Stimulated activated CD4-positive, alpha-beta T cell treated with anti-CD3 and anti-CD28 coated beads, Interleukin-1b, Interleukin-23, amount 100 ng/mL, for 24 hours (primary cell): ENCODE results near the gene CLEC2A.

Source experiments
- DNase-seq, 4 experiments: peaks; one replicate each; pipeline ENCODE4 v3.0.0-alpha.2; 2020; ENCODE audit warnings: low read depth in 4 of 4, low spot score in 1 of 4

Gene CLEC2A

GRCh38 chr12:9935026-9935425 lies 2.9 kb upstream of the CLEC2A start:
- DNase-seq, result no peak

DNA sequence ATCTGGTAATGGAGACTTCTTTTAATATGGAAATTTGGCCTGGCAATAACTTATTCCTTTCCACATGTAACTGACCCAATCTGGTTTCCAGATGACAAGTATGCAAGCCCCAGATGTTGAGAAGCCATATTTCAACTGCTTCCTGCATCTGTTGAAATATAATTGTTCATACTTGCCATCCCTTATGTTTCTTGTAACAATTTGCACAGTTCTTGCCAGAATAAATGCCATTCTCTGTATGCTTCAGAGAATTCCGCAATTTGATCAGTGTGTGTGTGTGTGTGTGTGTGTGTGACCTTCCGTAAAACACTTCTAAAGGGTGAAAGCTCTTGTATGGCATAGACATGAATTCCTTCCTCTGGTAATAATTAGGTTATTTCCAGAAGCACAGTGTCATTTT lies 1.8 kb upstream of the CLEC2A start:
- DNase-seq, result no peak

DNA sequence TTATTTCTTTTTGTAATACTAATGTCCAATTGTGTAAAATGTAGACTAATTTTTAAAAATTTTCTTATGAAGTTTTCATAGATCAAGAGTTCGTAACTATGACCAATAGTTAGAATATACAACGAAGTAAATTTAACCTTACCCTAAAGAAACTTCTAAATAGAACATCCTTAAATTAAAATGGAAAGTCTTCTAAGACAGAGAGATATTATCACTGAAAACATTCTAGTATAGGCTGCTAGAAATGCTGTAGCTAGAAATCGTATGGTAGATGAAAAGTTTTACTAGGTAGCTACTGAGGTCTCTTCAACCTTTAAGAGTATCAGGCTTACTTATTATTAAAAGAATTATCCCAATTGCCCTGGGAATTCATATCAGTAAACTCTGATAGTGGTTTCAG lies 925 bp downstream of the CLEC2A start:
- DNase-seq, result no peak

- no peak for DNase-seq
Measured at GRCh38 chr12:9928607-9929006, 3.6 kb downstream of the CLEC2A start.

- no peak for DNase-seq
Measured at GRCh38 chr12:9926876-9927275, 5.3 kb downstream of the CLEC2A start.

DNA sequence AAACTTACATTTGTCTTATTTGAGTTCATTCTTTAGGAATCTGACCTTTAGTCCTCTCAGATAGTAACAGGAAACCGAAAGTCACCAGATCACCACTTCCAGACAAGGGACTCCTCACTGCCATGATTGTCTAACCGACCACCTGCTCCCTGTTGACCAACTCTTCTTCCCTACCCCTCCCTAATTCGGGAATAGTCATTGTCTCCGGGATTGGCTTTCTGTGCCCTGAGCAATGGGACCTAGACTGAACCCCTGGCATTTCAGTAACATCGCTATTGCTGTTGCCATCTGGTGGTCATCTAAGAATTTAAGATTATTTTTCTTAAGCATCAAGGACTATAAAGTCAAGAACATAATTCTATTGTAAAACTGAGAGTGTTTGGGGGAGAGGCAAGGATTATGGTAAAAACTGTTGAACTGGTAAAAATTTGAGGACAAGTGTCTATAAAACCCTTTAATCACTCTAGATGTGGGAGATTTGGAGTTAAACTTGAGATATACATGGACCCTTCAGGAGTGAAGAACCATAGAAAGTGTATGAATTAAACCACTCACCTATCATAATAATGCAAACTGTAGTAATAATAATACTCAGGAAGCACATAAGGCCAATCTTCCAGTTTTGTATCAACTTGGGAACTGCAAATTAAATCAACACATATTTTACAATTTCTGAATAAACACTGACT lies 6.3 kb downstream of the CLEC2A start:
- no peak for DNase-seq

- no peak for DNase-seq
Measured at GRCh38 chr12:9922429-9922828, 9.7 kb downstream of the CLEC2A start.

DNA sequence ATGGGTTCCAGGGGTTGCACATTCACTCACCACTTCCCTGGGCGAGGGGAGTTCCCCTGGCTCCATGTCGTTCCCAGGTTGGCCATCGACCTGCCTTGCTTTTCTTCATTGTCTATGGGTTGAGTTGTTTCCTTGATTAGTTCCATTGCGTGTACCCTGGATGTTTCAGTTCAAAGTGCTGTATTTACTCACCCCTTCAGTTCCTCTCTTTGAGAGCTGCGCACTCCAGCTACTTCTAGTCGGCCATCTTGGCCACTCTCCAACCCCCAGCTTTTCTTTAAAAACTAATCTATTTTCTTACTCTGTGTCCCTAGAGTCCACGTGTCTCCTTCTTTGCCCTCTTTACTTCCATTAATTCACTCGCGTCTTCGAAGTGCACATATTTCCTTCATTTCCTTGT lies 11.7 kb downstream of the CLEC2A start:
- DNase-seq, result no peak

GRCh38 chr12:9919443-9919842 lies 12.7 kb downstream of the CLEC2A start:
- DNase-seq, result no peak

- no peak for DNase-seq
Measured at GRCh38 chr12:9911708-9912107, 20.5 kb downstream of the CLEC2A start.

DNA sequence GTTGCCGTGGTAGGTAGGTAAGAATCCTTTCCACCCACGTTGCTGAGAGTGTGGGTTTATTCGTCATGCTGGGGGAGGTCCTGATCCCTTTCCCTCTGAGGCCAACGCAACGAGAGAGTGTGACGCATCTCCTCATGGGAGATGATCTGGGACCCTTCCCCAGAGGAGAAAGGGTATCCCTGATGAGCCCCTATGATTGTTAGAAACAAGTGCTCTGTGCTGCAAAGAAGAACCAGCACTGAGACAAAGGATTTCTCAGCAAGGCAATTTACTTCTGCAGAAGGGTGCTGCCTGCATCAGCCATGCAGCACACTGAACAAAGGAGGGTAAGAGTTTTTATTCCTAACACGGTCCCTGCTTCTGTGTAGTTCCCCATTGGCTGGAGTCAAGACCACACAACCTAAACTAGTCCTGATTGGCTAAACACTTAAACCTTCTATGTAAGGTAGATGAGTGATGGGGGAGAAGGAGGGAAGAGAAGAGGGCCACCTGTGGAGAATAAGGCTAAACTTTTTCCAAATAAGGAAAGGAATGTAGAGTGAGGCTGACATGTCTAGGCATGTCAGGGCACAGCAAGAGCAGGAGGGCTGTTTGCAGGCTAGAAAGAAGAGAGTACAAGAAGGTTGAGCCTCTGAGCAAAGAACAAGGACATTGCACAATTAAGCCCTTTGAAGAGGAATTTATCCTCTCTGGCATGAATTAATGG lies 21.3 kb downstream of the CLEC2A start:
- DNase-seq, result no peak

- no peak for DNase-seq
Measured at GRCh38 chr12:9909724-9910123, 22.4 kb downstream of the CLEC2A start.

- DNase-seq, result no peak
Measured at GRCh38 chr12:9908350-9908749, 23.8 kb downstream of the CLEC2A start.

DNA sequence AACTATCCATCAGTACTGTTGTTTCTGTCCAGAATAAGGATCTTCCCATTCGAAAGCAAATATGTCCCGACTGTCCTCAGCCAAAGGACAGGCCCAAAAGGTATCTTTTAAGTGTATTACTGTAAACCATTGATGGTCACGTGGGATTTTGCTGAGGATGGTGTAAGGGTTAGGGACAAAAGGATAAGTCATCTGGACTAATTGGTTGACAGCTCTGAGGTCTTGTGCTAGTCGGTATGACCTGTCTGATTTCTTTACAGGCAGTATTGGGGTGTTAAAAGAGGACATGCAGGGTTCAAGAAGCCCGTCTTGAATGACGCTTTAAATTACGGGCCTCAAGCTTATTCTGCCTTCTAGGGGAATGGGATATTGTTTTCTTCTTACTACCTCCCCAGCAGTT lies 24.4 kb downstream of the CLEC2A start:
- no peak for DNase-seq

- DNase-seq, result no peak
Measured at GRCh38 chr12:9906873-9907272, 25.3 kb downstream of the CLEC2A start.

GRCh38 chr12:9902539-9903228 lies 29.5 kb downstream of the CLEC2A start:
- no peak for DNase-seq

DNA sequence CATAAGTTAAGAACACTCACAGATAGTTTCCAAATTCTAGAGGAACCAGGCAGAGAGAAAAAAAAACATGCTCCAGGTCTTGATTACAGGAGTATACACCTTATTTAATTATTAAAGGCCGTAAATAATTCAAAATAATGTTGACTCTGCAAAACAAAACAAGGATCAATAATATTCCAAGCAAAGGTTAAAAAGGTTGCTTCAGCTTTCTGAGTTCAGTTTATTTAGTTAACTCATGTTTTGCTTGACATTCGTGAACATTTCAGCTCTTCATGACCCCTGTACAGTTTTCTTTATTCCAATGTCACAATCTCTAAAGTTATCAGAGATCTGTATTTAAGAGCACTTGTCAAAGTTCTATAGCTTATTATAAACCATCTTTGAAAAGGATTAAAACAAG lies 31.2 kb downstream of the CLEC2A start:
- no peak for DNase-seq

- DNase-seq, result no peak
Measured at GRCh38 chr12:9899209-9899608, 33.0 kb downstream of the CLEC2A start.

GRCh38 chr12:9897535-9897934 lies 34.6 kb downstream of the CLEC2A start:
- DNase-seq, result no peak

GRCh38 chr12:9895215-9895971 lies 36.8 kb downstream of the CLEC2A start:
- no peak for DNase-seq

- DNase-seq, result no peak
Measured at GRCh38 chr12:9888665-9889273, 43.4 kb downstream of the CLEC2A start.
